K562 (cell line): Measurements from ENCODE around the gene SGTB.

Source experiments
- ARID2 ChIP-seq: fragments of 450-650 bp; IDR thresholded peaks from 2 replicates; pipeline ENCODE4 v1.6.1; 2017; ENCODE audit warnings: antibody characterized with exemption, mild to moderate bottlenecking
- CHD2 ChIP-seq: IDR thresholded peaks from 2 replicates; pipeline ENCODE4 v1.6.1; 2011; ENCODE audit warnings: low read depth, low read length
- EZH2 ChIP-seq: IDR thresholded peaks from 2 replicates; pipeline ENCODE4 v1.6.1; 2012; ENCODE audit warnings: low read depth, mild to moderate bottlenecking, inconsistent platforms, low read length, borderline replicate concordance
- GABPA ChIP-seq: fragments of 200-800 bp; sonication (Bioruptor generic); conservative IDR thresholded peaks from 2 replicates; pipeline ENCODE4 v1.6.1; 2016; ENCODE audit warnings: low read depth, missing genetic modification characterization, missing compliant biosample characterization
- PML ChIP-seq: IDR thresholded peaks from 2 replicates; pipeline ENCODE4 v1.6.1; 2012; ENCODE audit warnings: low read length, inconsistent platforms
- POLR2A ChIP-seq: fragments of 450-650 bp; conservative IDR thresholded peaks from 2 replicates; pipeline ENCODE4 v1.6.1; 2016
- RAD21 ChIP-seq, 2 experiments: fragments of 250-450 bp in 1 of 2; fragments of 450-650 bp in 1 of 2; sonication (Bioruptor Pico) in 1 of 2; formaldehyde crosslinking in 1 of 2; IDR thresholded peaks in 1 of 2; conservative IDR thresholded peaks in 1 of 2; 2 replicates each; pipeline versions ENCODE4 v1.4.0 to v1.8.0; 2020 to 2022; ENCODE audit warnings: mild to moderate bottlenecking in 2 of 2, moderate library complexity in 1 of 2
- SMAD4 ChIP-seq: fragments of 250-450 bp; sonication (Bioruptor Pico); conservative IDR thresholded peaks from 2 replicates; pipeline ENCODE4 v1.8.0; 2021; ENCODE audit warnings: inconsistent platforms, mild to moderate bottlenecking, moderate library complexity
- TEAD4 ChIP-seq, 2 experiments: sonication (generic) in 1 of 2; formaldehyde crosslinking in 1 of 2; IDR thresholded peaks; 2 replicates each; pipeline versions ENCODE4 v1.6.1 to v1.8.0; 2012 to 2022; ENCODE audit warnings: borderline replicate concordance in 1 of 2, inconsistent platforms in 1 of 2, low read length in 1 of 2, mild to moderate bottlenecking in 1 of 2, missing genetic modification reagents in 1 of 2
- ZBTB9 ChIP-seq: fragments of 450-650 bp; formaldehyde crosslinking; IDR thresholded peaks from 2 replicates; pipeline ENCODE4 v1.4.0; 2020; ENCODE audit warnings: mild to moderate bottlenecking, moderate library complexity
- ZNF134 ChIP-seq: fragments of 250-450 bp; sonication (Bioruptor Pico); conservative IDR thresholded peaks from 2 replicates; pipeline ENCODE4 v1.4.0; 2020
- ZNF695 ChIP-seq: fragments of 450-650 bp; formaldehyde crosslinking; IDR thresholded peaks from 2 replicates; pipeline ENCODE4 v1.4.0; 2020; ENCODE audit warnings: mild to moderate bottlenecking, moderate library complexity
- TF ChIP-seq, protein P1 (sequence below), 3 experiments: IDR thresholded peaks in 2 of 3; conservative IDR thresholded peaks in 1 of 3; 2 replicates each; pipeline ENCODE4 v1.5.1; 2011 to 2012; ENCODE audit warnings: low read length in 3 of 3, mild to moderate bottlenecking in 3 of 3, control low read depth in 2 of 3, improper control_type of control experiment in 1 of 3, inconsistent platforms in 1 of 3, low read depth in 1 of 3, mixed read lengths in 1 of 3, moderate library complexity in 1 of 3; ENCODE audit not compliant: insufficient read depth in 2 of 3

GRCh38 chr5:65663804-65664521 is 57.9 kb downstream of the SGTB start:
- no peak for TF ChIP-seq ZNF695 (CRISPR knock-in tag)
- TF ChIP-seq POLR2A: no peak
- TF ChIP-seq, protein P1, sequence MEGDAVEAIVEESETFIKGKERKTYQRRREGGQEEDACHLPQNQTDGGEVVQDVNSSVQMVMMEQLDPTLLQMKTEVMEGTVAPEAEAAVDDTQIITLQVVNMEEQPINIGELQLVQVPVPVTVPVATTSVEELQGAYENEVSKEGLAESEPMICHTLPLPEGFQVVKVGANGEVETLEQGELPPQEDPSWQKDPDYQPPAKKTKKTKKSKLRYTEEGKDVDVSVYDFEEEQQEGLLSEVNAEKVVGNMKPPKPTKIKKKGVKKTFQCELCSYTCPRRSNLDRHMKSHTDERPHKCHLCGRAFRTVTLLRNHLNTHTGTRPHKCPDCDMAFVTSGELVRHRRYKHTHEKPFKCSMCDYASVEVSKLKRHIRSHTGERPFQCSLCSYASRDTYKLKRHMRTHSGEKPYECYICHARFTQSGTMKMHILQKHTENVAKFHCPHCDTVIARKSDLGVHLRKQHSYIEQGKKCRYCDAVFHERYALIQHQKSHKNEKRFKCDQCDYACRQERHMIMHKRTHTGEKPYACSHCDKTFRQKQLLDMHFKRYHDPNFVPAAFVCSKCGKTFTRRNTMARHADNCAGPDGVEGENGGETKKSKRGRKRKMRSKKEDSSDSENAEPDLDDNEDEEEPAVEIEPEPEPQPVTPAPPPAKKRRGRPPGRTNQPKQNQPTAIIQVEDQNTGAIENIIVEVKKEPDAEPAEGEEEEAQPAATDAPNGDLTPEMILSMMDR (IDR thresholded peaks at IDR 0.05 in 2 of 3, conservative IDR thresholded peaks at IDR 0.05 in 1 of 3; ENCODE audit: insufficient read depth in 2 of 3, low read depth in 1 of 3, low read length in 3 of 3): peak in 1 of 3 experiments; percentile 20; a peak in 1 of 6 replicates
- no peak for TF ChIP-seq ZNF134
- no peak for TF ChIP-seq PML
- TF ChIP-seq EZH2: no peak
- no peak for TF ChIP-seq ZBTB9 (CRISPR knock-in tag)
- no peak for TF ChIP-seq CHD2
- TF ChIP-seq SMAD4 (CRISPR knock-in tag): no peak
- TF ChIP-seq GABPA (tag): no peak
- TF ChIP-seq RAD21 (CRISPR knock-in tag; conservative IDR thresholded peaks at IDR 0.05 in 1 of 2, IDR thresholded peaks at IDR 0.05 in 1 of 2): no peak
- no peak for TF ChIP-seq ARID2
- TF ChIP-seq TEAD4 (IDR thresholded peaks at IDR 0.05; ENCODE audit: low read length): no peak
- no peak for TF ChIP-seq TEAD4 (CRISPR knock-in tag; IDR thresholded peaks at IDR 0.05; ENCODE audit: borderline replicate concordance)
